DOHH2 (cell line): ENCODE measurements around the gene LAMP2.

Experiments
- H3F3A ChIP-seq: fragments of 200-600 bp; sonication (generic), shearing (Covaris generic); 2 replicates; pipeline ENCODE4 v1.6.0; 2016; ENCODE audit warnings: antibody characterized with exemption, mild to moderate bottlenecking; ENCODE audit not compliant: control insufficient read depth, insufficient read depth
- H3K27ac ChIP-seq: fragments of 200-600 bp; sonication (generic); 2 replicates; pipeline ENCODE4 v1.5.1; 2014; ENCODE audit warnings: low read depth, mild to moderate bottlenecking, low read length, moderate library complexity
- H3K27me3 ChIP-seq: fragments of 200-600 bp; sonication (generic); 2 replicates; pipeline ENCODE4 v1.6.1; 2014; ENCODE audit warnings: mild to moderate bottlenecking, low read length, mixed read lengths; ENCODE audit not compliant: control insufficient read depth
- H3K36me3 ChIP-seq: fragments of 200-600 bp; sonication (generic); 2 replicates; pipeline ENCODE4 v1.6.1; 2014; ENCODE audit warnings: mild to moderate bottlenecking, low read length, moderate library complexity, mixed read lengths; ENCODE audit not compliant: control insufficient read depth
- H3K4me1 ChIP-seq: fragments of 200-600 bp; sonication (generic); 2 replicates; pipeline ENCODE4 v1.6.1; 2014; ENCODE audit warnings: mild to moderate bottlenecking, low read length, mixed read lengths; ENCODE audit not compliant: control insufficient read depth
- H3K4me2 ChIP-seq: fragments of 200-600 bp; sonication (generic); 2 replicates; pipeline ENCODE4 v1.6.0; 2014; ENCODE audit warnings: mild to moderate bottlenecking, low read length, moderate library complexity
- H3K4me3 ChIP-seq: fragments of 200-600 bp; sonication (generic); 2 replicates; pipeline ENCODE4 v1.5.1; 2014; ENCODE audit warnings: mild to moderate bottlenecking, low read length, mixed read lengths
- H3K79me2 ChIP-seq: fragments of 200-600 bp; sonication (generic); 2 replicates; pipeline ENCODE4 v1.6.1; 2014; ENCODE audit warnings: mild to moderate bottlenecking, low read length, mixed read lengths; ENCODE audit not compliant: control insufficient read depth
- H3K9me2 ChIP-seq: fragments of 200-600 bp; sonication (generic); replicated peaks from 2 replicates; pipeline ENCODE4 v1.6.1; 2014; ENCODE audit warnings: mild to moderate bottlenecking, low read length, mixed read lengths; ENCODE audit not compliant: control insufficient read depth
- H3K9me3 ChIP-seq: fragments of 200-600 bp; sonication (generic); 2 replicates; pipeline ENCODE4 v1.6.1; 2014; ENCODE audit warnings: antibody characterized with exemption, low read length, mixed read lengths; ENCODE audit not compliant: control insufficient read depth, insufficient read depth
- H4K20me1 ChIP-seq: fragments of 200-600 bp; sonication (generic); 2 replicates; pipeline ENCODE4 v1.6.0; 2014; ENCODE audit warnings: low read depth, mild to moderate bottlenecking, antibody characterized with exemption, low read length, moderate library complexity; ENCODE audit not compliant: control insufficient read depth, insufficient read depth
- CTCF ChIP-seq: fragments of 200-600 bp; sonication (generic); IDR thresholded peaks from one replicate; pipeline ENCODE4 v1.5.1; 2014; ENCODE audit warnings: antibody characterized with exemption, mild to moderate bottlenecking, low read depth, low read length; ENCODE audit not compliant: poor library complexity, severe bottlenecking
- EZH2phosphoT487 ChIP-seq: fragments of 200-600 bp; sonication (generic); IDR thresholded peaks from 2 replicates; pipeline ENCODE4 v1.6.1; 2017; ENCODE audit warnings: borderline replicate concordance, mild to moderate bottlenecking, antibody characterized with exemption, low read length, moderate library complexity, mixed read lengths

The LAMP2 gene

GRCh38 chrX:120464411-120464810, 4.7 kb downstream of the LAMP2 start:
- no peaks in the 10 kb centered on the region for H3F3A ChIP-seq
- peaks cover 90% of the 10 kb centered on the region for H3K79me2 ChIP-seq
- H3K27me3 ChIP-seq: no peaks in the 10 kb centered on the region
- H3K4me2 ChIP-seq: no peak overlapping the region
- no peaks in the 10 kb centered on the region for H3K9me3 ChIP-seq
- no peaks in the 10 kb centered on the region for H3K36me3 ChIP-seq
- no peak overlapping the region for H3K4me3 ChIP-seq
- no peaks in the 10 kb centered on the region for H4K20me1 ChIP-seq
- peaks cover 13% of the 10 kb centered on the region for H3K4me1 ChIP-seq
- no peak overlapping the region for H3K27ac ChIP-seq
- no peaks in the 10 kb centered on the region for H3K9me2 ChIP-seq
- TF ChIP-seq EZH2phosphoT487 (no peak), CTCF (no peak)

DNA sequence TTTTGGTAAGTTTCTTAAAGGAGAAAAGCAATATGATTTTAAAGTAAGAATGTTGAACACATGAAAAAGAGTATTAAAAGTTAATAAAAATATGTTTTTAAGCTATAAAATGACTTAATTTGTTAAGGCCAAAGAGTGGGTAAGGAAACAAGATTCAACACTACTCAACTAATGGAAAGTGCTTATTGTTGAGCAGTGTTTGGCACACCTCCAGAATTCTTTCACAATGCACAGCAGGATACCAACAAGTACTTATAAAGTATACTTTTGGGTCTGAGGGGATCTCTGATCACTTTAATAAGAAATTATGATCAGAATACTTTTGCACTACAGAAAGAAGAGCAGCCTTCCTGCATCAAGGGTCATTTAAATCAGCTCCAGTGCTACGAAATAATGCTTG, 5.9 kb downstream of the LAMP2 start:
- TF ChIP-seq EZH2phosphoT487 (no peak), CTCF (no peak)
- Histone ChIP-seq H4K20me1 (no peaks in the 10 kb centered on the region), H3K36me3 (no peaks in the 10 kb centered on the region), H3F3A (no peaks in the 10 kb centered on the region), H3K27me3 (no peaks in the 10 kb centered on the region), H3K9me2 (no peaks in the 10 kb centered on the region), H3K9me3 (no peaks in the 10 kb centered on the region), H3K4me3 (no peak overlapping the region), H3K27ac (no peak overlapping the region), H3K4me1 (peaks cover 24% of the 10 kb centered on the region), H3K79me2 (peaks cover 93% of the 10 kb centered on the region), H3K4me2 (no peak overlapping the region)

DNA sequence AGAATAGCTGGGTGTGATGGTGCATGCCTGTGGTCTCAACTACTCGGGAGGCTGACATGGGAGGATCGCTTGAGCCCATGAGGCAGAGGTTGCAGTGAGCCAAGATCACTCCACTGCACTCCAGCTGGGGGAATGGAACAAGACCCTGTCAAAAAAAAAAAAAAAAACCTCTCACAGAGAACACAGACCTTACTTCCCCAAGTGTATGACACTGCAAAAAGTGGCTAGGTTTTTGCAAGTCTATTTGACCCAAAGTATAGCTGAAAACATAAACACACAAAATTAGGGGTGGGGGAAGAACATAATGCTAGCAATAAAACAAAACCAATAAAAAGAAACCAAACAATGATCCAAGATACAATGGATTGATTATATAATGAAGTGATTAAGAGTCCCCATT, 6.7 kb downstream of the LAMP2 start:
- H4K20me1 ChIP-seq: no peaks in the 10 kb centered on the region
- H3F3A ChIP-seq: no peaks in the 10 kb centered on the region
- H3K27me3 ChIP-seq: no peaks in the 10 kb centered on the region
- TF ChIP-seq EZH2phosphoT487: no peak
- TF ChIP-seq CTCF: no peak
- no peak overlapping the region for H3K4me3 ChIP-seq
- no peaks in the 10 kb centered on the region for H3K9me2 ChIP-seq
- H3K4me1 ChIP-seq: peaks cover 29% of the 10 kb centered on the region
- H3K4me2 ChIP-seq: no peak overlapping the region
- H3K27ac ChIP-seq: no peak overlapping the region
- H3K9me3 ChIP-seq: no peaks in the 10 kb centered on the region
- H3K36me3 ChIP-seq: no peaks in the 10 kb centered on the region
- H3K79me2 ChIP-seq: peaks cover 90% of the 10 kb centered on the region

GRCh38 chrX:120459309-120459708, 9.8 kb downstream of the LAMP2 start:
- H3K4me3 ChIP-seq: no peak overlapping the region
- peaks cover 41% of the 10 kb centered on the region for H3K4me1 ChIP-seq

More at GRCh38 chrX:120459309-120459708, 9.8 kb downstream of the LAMP2 start:
- no peaks in the 10 kb centered on the region for H3K27me3 ChIP-seq
- H3F3A ChIP-seq: no peaks in the 10 kb centered on the region
- H3K27ac ChIP-seq: no peak overlapping the region
- peaks cover 69% of the 10 kb centered on the region for H3K79me2 ChIP-seq
- TF ChIP-seq CTCF (no peak), EZH2phosphoT487 (no peak)
- H4K20me1 ChIP-seq: no peaks in the 10 kb centered on the region
- H3K9me3 ChIP-seq: no peaks in the 10 kb centered on the region
- peaks cover 5% of the 10 kb centered on the region for H3K36me3 ChIP-seq
- H3K4me2 ChIP-seq: peak overlapping the region; percentile 27; the same call in 1 of the 2 replicates
- no peaks in the 10 kb centered on the region for H3K9me2 ChIP-seq
